Kidney capillary endothelial cell (primary cell): ENCODE results near the gene LYSMD4.
A peak's percentile ranks its signal among the peaks of the same experiment; 100 is the strongest.
"Not testable (repeated sequence)": the region's sequence is repeated elsewhere in the genome, so short reads cannot be mapped to it uniquely, and the experiment has no call there.

Experiments used
- DNase-seq: peaks from one replicate; pipeline ENCODE4 v3.0.0-alpha.2; 2018; ENCODE audit warnings: low spot score

LYSMD4 gene

GRCh38 chr15:99733268-99734039 lies at the start of gene LYSMD4:
Gene LYSMD4, minus strand, starts transcription at chr15:99733437. Its CDS starts 1,438 bp downstream, at chr15:99731999.
- DNase-seq, result peak; percentile 94

- DNase-seq, result not testable (repeated sequence)
These were observed 48.8 kb upstream of the LYSMD4 start for GRCh38 chr15:99782029-99782428.

DNA sequence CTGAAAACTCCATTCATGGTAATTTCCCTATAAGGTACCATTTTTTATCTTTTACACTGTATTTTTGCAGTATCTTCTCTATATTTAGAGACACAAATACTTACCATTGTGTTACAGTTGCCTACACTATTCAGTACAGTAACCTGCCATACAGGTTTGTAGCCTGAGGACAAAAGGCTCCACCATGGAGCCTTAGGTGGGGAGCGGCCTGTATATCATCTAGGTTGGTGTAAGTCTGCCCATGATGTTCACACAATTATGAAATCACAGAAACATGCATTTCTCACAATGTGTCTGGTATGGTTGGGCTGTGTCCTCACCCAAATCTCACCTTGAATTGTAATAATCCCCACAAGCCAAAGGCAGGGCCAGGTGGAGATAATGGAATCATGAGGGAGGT lies 43.9 kb upstream of the LYSMD4 start:
- no peak for DNase-seq

- DNase-seq, result no peak
These were observed 31.3 kb upstream of the LYSMD4 start for GRCh38 chr15:99764522-99764921.

GRCh38 chr15:99763827-99764226 lies 30.6 kb upstream of the LYSMD4 start:
- no peak for DNase-seq

- no peak for DNase-seq
These were observed 29.1 kb upstream of the LYSMD4 start for GRCh38 chr15:99762288-99762687.

GRCh38 chr15:99755692-99756409 lies 22.6 kb upstream of the LYSMD4 start:
- peak; percentile 77 for DNase-seq

- DNase-seq, result no peak
These were observed 19.8 kb upstream of the LYSMD4 start for GRCh38 chr15:99753066-99753465.

GRCh38 chr15:99752556-99752955 lies 19.3 kb upstream of the LYSMD4 start:
- no peak for DNase-seq

GRCh38 chr15:99750326-99750725 lies 17.1 kb upstream of the LYSMD4 start:
- DNase-seq, result not testable (repeated sequence)

GRCh38 chr15:99749386-99749785 lies 16.1 kb upstream of the LYSMD4 start:
- DNase-seq, result no peak

GRCh38 chr15:99745370-99746086 lies 12.3 kb upstream of the LYSMD4 start:
- no peak for DNase-seq

DNA sequence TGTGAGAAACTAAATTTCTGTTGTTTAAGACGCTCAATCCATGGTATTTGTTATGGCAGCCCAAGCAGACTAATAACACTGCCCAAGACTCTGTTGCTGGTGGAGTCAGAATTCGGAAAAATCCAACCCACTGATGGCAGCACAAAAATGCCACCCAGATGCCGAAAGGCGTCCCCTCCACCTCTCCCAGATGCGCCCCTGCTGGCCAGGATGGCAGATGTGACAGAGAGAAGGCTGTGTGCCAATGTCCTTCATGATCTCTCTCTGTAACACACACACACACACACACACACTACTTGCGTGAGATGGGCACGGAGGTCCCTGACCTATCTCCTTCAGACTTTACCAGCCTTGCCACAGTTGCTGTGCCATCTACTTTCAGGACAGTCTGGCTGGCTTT lies 10.9 kb upstream of the LYSMD4 start:
- DNase-seq, result no peak

GRCh38 chr15:99741835-99742234 lies 8.6 kb upstream of the LYSMD4 start:
- DNase-seq, result no peak

GRCh38 chr15:99738021-99738847 lies 5.0 kb upstream of the LYSMD4 start:
- DNase-seq, result no peak

- no peak for DNase-seq
These were observed 3.5 kb upstream of the LYSMD4 start for GRCh38 chr15:99736702-99737101.

DNA sequence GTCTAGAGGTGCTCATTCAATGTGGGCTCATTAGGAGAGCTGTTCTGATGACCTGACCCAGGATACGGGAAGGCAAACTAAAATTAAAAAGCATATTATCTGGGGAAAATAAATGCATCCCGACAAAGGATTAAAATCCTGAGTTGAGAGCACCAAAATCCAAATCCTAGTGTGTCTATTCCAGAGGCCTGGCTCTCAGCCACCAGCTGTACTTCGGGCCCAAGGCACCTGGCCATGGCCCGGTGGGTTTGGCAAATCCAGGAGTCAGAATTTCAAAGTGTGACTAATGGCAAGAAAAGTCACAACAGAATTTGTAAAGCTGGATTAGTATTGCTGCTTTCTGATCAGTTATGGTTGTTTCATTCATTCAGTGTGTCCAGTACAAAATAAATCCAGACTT lies 2.6 kb upstream of the LYSMD4 start:
- DNase-seq, result no peak

DNA sequence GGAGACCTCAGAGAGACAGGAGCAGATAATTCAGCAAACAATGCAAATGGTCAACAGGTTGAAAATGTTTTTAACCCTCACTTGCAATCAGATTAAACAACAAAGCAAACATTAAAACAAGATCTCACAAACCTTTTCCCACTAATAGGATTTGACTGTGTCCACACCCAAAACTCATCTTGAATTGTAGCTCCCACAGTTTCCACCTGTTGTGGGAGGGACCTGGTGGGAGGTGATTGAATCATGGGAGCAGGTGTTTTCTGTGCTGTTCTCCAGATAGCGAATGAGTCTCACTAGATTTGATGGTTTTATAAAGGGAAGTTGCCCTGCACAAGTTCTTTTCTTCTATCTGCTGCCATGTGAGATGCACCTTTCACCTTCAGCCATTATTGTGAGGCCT lies 1.3 kb upstream of the LYSMD4 start:
- no peak for DNase-seq

DNA sequence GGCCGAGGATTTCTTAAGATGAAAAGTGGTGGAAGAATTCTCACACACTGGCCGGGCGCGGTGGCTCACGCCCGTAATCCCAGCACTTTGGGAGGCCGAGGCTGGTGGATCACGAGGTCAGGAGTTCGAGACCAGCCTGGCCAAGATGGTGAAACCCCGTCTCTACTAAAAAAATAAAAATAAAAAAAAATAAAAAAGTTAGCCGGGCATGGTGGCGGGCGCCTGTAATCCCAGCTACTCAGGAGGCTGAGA lies 729 bp upstream of the LYSMD4 start:
- DNase-seq, result not testable (repeated sequence)

- DNase-seq, result no peak
These were observed 428 bp downstream of the LYSMD4 start for GRCh38 chr15:99732751-99733267.

DNA sequence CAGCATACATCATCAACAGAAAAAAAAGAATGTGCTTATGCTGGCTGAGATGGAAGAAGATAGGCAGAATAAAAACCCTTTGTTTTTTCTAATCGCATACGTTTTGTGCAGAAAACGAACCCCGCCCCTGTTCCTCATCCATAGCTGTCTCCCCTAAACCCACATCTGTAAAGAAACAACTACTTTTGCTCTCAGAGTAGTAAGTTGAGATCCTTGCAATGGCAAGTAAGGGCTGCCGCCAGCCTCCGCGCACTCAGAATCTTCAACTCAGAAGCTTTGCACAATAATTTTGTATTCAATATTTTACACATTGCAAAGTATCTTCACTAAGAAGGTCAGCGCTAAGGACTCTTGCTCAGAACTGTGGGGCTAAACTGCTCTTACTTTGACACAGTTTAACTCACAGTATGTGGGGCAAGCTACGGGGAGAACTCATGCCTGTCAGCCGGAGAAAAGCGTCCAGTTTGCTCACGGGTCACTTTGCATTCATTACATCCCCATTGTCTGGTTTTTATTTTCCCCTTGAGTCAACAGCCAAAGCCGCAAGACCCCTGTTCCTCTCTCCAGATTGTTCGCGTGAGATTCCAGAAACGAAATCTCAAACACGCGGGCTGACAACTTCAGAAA lies 1.0 kb downstream of the LYSMD4 start:
- DNase-seq, result no peak
